Measurements from ENCODE around the gene MYBPC3. TPM values are rescaled to one million over a fixed set of nuclear protein-coding genes. Genes with fewer than 3 reads are reported as not detected.
A peak's percentile ranks its signal among the peaks of the same experiment; 100 is the strongest.

Gene MYBPC3
- total and polyA plus RNA-seq, 12 donors, result 0.54 to 5.8 (median 2.0) TPM

DNA sequence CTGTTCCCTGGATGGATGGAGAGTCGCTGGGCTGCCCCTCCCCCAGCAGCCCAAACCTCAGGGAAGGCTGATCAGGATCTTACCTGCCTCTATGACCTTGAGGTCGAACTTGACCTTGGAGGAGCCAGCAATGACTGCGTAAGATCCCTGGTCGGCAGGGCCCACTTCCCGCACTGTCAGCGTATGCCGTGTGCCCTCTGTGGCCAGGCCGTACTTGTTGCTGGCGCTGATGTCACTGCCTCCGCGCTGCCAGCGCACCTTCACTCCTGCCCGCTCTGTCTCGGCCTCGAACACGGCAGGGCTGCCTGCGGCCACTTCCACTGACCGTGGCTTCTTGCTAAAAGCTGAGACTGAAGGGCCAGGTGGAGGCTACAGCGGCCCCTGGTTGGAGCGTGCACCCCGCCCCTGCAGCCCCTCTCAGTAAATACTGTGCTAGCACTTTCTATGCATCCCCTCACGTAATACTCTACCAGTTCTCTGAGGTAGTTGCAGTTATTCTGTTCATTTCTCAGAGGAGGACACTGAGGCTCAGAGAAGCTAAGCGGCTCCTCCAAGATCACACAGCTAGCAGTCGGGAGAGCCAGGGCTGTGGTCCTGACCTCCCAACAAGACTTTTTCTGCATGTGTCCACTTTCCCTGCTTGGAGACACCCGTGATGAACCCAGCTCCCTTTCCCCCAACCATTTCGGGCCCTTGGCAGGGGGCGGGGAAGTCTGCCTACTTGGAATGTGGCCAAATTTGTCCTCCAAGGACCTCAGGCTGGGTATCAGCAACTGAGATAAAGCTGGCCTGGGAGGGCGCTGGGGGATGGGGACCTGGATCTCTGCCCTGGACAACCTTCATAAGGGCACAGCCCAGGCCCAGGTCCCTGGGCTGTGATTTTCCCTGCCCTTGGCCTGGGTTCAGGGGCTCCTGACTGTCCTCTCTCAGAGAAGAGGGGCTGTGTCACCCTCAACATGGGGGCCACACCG is 1.1 kb downstream of the MYBPC3 start:
- Histone ChIP-seq H3K4me1 (replicated peaks in 1 of 2) (peaks cover 21% of the 10 kb centered on the region in 2 donors), H3K4me3 (peak overlapping the region in 1 of 4 donors; percentile 17), H3K27me3 (no peaks in the 10 kb centered on the region), H3K9me3 (replicated peaks in 1 of 3) (no peaks in the 10 kb centered on the region), H3K27ac (peak overlapping the region in 4 of 5 donors; percentile 39 to 79 (median 58)), H3K36me3 (replicated peaks in 1 of 2) (no peaks in the 10 kb centered on the region)
- peak; percentile 65 to 88 (median 83) for DNase-seq
- 48 to 63% (median 50%) methylated on average over 18 to 29 of the region's 29 CpGs for WGBS, 4 donors
- intact Hi-C loops (cut with DNase I), result loop anchor here (5.0 to 10.0 kb wide), 2 partner anchors 87 to 174 kb away; partner anchors contain the start of gene ARFGAP2 (in 1 of the 2)
- TF ChIP-seq POLR2A (IDR thresholded peaks at IDR 0.05), result no peak
- TF ChIP-seq, protein P1, sequence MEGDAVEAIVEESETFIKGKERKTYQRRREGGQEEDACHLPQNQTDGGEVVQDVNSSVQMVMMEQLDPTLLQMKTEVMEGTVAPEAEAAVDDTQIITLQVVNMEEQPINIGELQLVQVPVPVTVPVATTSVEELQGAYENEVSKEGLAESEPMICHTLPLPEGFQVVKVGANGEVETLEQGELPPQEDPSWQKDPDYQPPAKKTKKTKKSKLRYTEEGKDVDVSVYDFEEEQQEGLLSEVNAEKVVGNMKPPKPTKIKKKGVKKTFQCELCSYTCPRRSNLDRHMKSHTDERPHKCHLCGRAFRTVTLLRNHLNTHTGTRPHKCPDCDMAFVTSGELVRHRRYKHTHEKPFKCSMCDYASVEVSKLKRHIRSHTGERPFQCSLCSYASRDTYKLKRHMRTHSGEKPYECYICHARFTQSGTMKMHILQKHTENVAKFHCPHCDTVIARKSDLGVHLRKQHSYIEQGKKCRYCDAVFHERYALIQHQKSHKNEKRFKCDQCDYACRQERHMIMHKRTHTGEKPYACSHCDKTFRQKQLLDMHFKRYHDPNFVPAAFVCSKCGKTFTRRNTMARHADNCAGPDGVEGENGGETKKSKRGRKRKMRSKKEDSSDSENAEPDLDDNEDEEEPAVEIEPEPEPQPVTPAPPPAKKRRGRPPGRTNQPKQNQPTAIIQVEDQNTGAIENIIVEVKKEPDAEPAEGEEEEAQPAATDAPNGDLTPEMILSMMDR (IDR thresholded peaks at IDR 0.05), result no peak

- TF ChIP-seq, protein P1 (IDR thresholded peaks at IDR 0.05), result no peak
- no peak for TF ChIP-seq POLR2A (IDR thresholded peaks at IDR 0.05)
- peak in 1 of 7 donors; percentile 21 for DNase-seq
- no peak overlapping the region for H3K4me3 ChIP-seq
- no peaks in the 10 kb centered on the region for H3K36me3 ChIP-seq (replicated peaks in 1 of 2)
- no peaks in the 10 kb centered on the region for H3K9me3 ChIP-seq (replicated peaks in 1 of 3)
- WGBS, 4 donors, result 85 to 100% (median 90%) methylated on average over 2 to 9 of the region's 9 CpGs
- no peaks in the 10 kb centered on the region for H3K27me3 ChIP-seq
- H3K4me1 ChIP-seq (replicated peaks in 1 of 2), result peaks cover 18 to 21% of the 10 kb centered on the region in 2 donors
- intact Hi-C loops (cut with DNase I), result loop anchor here (5.0 to 10.0 kb wide), 2 partner anchors 86 to 173 kb away; partner anchors contain the start of gene ARFGAP2 (in 1 of the 2)
- peak overlapping the region in 1 of 5 donors; percentile 39 for H3K27ac ChIP-seq
Observed at GRCh38 chr11:47350315-47350714, 2.2 kb downstream of the MYBPC3 start.

DNA sequence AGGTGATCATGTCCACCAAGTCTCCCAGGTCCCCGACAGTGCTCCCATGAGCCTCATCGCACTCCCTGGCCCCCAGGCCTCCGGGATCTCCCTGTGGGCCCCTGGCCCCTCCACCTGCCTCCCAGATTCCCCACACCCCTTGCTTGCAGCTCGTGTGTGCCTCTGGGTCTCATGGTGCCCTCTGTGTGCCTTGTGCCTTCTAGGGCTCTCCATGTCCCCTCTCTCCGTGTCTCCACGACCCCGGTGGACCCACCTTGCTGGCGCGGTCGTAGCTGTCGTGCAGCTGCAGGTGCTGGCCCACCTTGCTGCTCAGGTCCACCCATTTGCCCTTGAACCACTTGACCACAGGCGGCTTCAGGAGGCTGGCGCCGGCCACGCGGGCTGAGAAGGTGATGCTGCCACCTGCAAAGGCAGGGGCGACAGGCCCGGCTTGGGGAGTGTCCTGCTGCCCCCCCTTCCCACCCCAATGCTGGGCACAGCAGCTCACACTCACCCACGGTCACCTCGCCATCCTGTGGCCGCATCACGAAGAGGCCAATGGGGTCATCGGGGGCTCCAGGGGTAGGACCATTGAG is 2.9 kb downstream of the MYBPC3 start:
- no peak for DNase-seq
- 85 to 95% (median 94%) methylated on average over 14 to 23 of the region's 23 CpGs for WGBS, 4 donors
- no peaks in the 10 kb centered on the region for H3K36me3 ChIP-seq (replicated peaks in 1 of 2)
- no peak for TF ChIP-seq POLR2A (IDR thresholded peaks at IDR 0.05)
- no peak overlapping the region for H3K4me3 ChIP-seq
- no peaks in the 10 kb centered on the region for H3K27me3 ChIP-seq
- intact Hi-C loops (cut with DNase I), result loop anchor here (5.0 to 10.0 kb wide), 4 partner anchors 85 to 455 kb away; partner anchors contain the start of gene ARFGAP2 (in 1 of the 2)
- no peak overlapping the region for H3K27ac ChIP-seq
- no peaks in the 10 kb centered on the region for H3K9me3 ChIP-seq (replicated peaks in 1 of 3)
- peaks cover 14 to 16% of the 10 kb centered on the region in 2 donors for H3K4me1 ChIP-seq (replicated peaks in 1 of 2)

DNA sequence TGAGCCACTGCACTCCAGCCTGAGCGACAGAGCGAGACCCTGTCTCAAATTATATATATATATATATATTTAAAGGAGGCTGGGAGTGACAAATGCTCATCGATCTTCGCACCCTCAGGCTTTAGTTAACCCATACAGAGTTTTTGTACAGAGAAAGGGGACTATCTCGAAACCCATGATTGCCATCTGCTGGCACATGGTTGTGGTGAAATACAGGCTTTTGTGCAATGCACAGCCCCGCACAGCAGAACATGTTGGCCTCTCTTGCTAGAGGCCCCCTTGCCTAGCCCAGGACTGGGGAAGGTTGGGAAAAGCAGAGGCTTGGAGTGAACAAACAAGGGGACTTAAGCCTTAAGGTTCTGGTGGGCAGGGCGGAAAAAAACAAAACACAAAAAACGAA is 3.6 kb downstream of the MYBPC3 start:
- TF ChIP-seq POLR2A (IDR thresholded peaks at IDR 0.05), result no peak
- TF ChIP-seq, protein P1 (IDR thresholded peaks at IDR 0.05), result peak in 4 of 6 experiments; percentile 12 to 31 (median 16)
- H3K9me3 ChIP-seq (replicated peaks in 1 of 3), result no peaks in the 10 kb centered on the region
- intact Hi-C loops (cut with DNase I), result loop anchor here in 1 of 2 donors (5.0 to 10.0 kb wide), 2 partner anchors 177 to 454 kb away; no protein-coding TSS in a partner anchor
- no peak overlapping the region for H3K4me3 ChIP-seq
- H3K4me1 ChIP-seq (replicated peaks in 1 of 2), result peaks cover 14 to 16% of the 10 kb centered on the region in 2 donors
- no peaks in the 10 kb centered on the region for H3K36me3 ChIP-seq (replicated peaks in 1 of 2)
- peak in 3 of 7 donors; percentile 39 to 65 (median 44) for DNase-seq
- 53 to 78% (median 73%) methylated on average over 3 to 8 of the region's 8 CpGs for WGBS, 4 donors
- no peaks in the 10 kb centered on the region for H3K27me3 ChIP-seq
- no peak overlapping the region for H3K27ac ChIP-seq
